Neural cell (in vitro differentiated cells): ENCODE results near the gene RALGPS1. TPM values are rescaled to one million over a fixed set of nuclear protein-coding genes. Genes with fewer than 3 reads are reported as not detected.

Experiments used
- H2AFZ ChIP-seq: fragments of 200-600, 300-800 bp; sonication (generic), shearing (Covaris generic); 2 replicates; pipeline ENCODE4 v1.6.0; 2014; ENCODE audit warnings: low read depth, mild to moderate bottlenecking, antibody characterized with exemption, low read length, moderate library complexity
- H3F3A ChIP-seq: fragments of 200-600 bp; shearing (Covaris generic); 2 replicates; pipeline ENCODE4 v1.6.1; 2016; ENCODE audit warnings: mild to moderate bottlenecking, moderate library complexity, mixed read lengths, antibody characterized with exemption, low read length; ENCODE audit not compliant: insufficient read depth, poor library complexity, severe bottlenecking
- H3K27ac ChIP-seq: fragments of 200-600, 300-800 bp; sonication (generic), shearing (Covaris generic); 2 replicates; pipeline ENCODE4 v1.5.1; 2014; ENCODE audit warnings: mild to moderate bottlenecking, low read length, moderate library complexity
- H3K27me3 ChIP-seq: fragments of 300-800, 200-600 bp; sonication (generic), shearing (Covaris generic); 2 replicates; pipeline ENCODE4 v1.6.0; 2014; ENCODE audit warnings: mild to moderate bottlenecking, low read depth, low read length, moderate library complexity; ENCODE audit not compliant: insufficient read depth
- H3K36me3 ChIP-seq: fragments of 300-800, 200-600 bp; sonication (generic), shearing (Covaris generic); 2 replicates; pipeline ENCODE4 v1.5.1; 2014; ENCODE audit warnings: mild to moderate bottlenecking, antibody characterized with exemption, low read length, moderate library complexity; ENCODE audit not compliant: insufficient read depth
- H3K4me2 ChIP-seq: fragments of 300-800, 200-600 bp; sonication (generic), shearing (Covaris generic); 2 replicates; pipeline ENCODE4 v1.6.0; 2014; ENCODE audit warnings: mild to moderate bottlenecking, low read length
- H3K4me3 ChIP-seq: fragments of 300-800, 200-600 bp; sonication (generic), shearing (Covaris generic); 2 replicates; pipeline ENCODE4 v1.5.1; 2014; ENCODE audit warnings: mild to moderate bottlenecking, low read length, moderate library complexity
- H3K79me2 ChIP-seq: fragments of 200-600 bp; shearing (Covaris generic); replicated peaks from 2 replicates; pipeline ENCODE4 v1.6.0; 2014; ENCODE audit warnings: mild to moderate bottlenecking, low read length, moderate library complexity; ENCODE audit not compliant: insufficient read depth
- H3K9ac ChIP-seq: fragments of 300-800, 200-600 bp; sonication (generic), shearing (Covaris generic); 2 replicates; pipeline ENCODE4 v1.6.1; 2016; ENCODE audit warnings: mild to moderate bottlenecking, low read length, mixed read lengths
- H3K9me2 ChIP-seq: fragments of 200-600 bp; shearing (Covaris generic); 2 replicates; pipeline ENCODE4 v1.6.1; 2016; ENCODE audit warnings: mild to moderate bottlenecking, low read length, mixed read lengths; ENCODE audit not compliant: insufficient read depth
- H3K9me3 ChIP-seq: fragments of 200-600, 300-800 bp; sonication (generic), shearing (Covaris generic); 2 replicates; pipeline ENCODE4 v1.6.1; 2016; ENCODE audit warnings: mild to moderate bottlenecking, mixed run types, low read length, moderate library complexity, mixed read lengths
- H4K20me1 ChIP-seq: fragments of 200-600 bp; shearing (Covaris generic); 2 replicates; pipeline ENCODE4 v1.6.1; 2016; ENCODE audit warnings: mild to moderate bottlenecking, mixed run types; ENCODE audit not compliant: insufficient read depth
- CTCF ChIP-seq: fragments of 450-650 bp; IDR thresholded peaks from 2 replicates; pipeline ENCODE4 v1.5.1; 2014; ENCODE audit warnings: antibody characterized with exemption, mild to moderate bottlenecking, moderate library complexity; ENCODE audit not compliant: poor library complexity, severe bottlenecking
- EP300 ChIP-seq: fragments of 450-650 bp; conservative IDR thresholded peaks from 2 replicates; pipeline ENCODE4 v1.6.1; 2014; ENCODE audit warnings: antibody characterized with exemption, mild to moderate bottlenecking, moderate library complexity; ENCODE audit not compliant: poor library complexity, severe bottlenecking
- EZH2 ChIP-seq: fragments of 200-600, 300-800 bp; shearing (Covaris generic), sonication (generic); IDR thresholded peaks from 2 replicates; pipeline ENCODE4 v1.6.1; 2014; ENCODE audit warnings: antibody characterized with exemption, low read length, borderline replicate concordance, mild to moderate bottlenecking; ENCODE audit not compliant: insufficient read depth, poor library complexity, severe bottlenecking
- MXI1 ChIP-seq: fragments of 450-650 bp; conservative IDR thresholded peaks from 2 replicates; pipeline ENCODE4 v1.6.1; 2014; ENCODE audit warnings: antibody characterized with exemption, mild to moderate bottlenecking; ENCODE audit not compliant: poor library complexity, severe bottlenecking
- POLR2AphosphoS5 ChIP-seq: IDR thresholded peaks from 2 replicates; pipeline ENCODE4 v1.6.1; 2012
- RAD21 ChIP-seq: fragments of 450-650 bp; conservative IDR thresholded peaks from 2 replicates; pipeline ENCODE4 v1.6.1; 2014; ENCODE audit warnings: antibody characterized with exemption, mild to moderate bottlenecking, moderate library complexity
- REST ChIP-seq: IDR thresholded peaks from 2 replicates; pipeline ENCODE4 v1.6.1; 2012; ENCODE audit warnings: borderline replicate concordance
- SMC3 ChIP-seq: fragments of 450-650 bp; conservative IDR thresholded peaks from 2 replicates; pipeline ENCODE4 v1.6.1; 2014; ENCODE audit warnings: antibody characterized with exemption, mild to moderate bottlenecking, moderate library complexity; ENCODE audit not compliant: poor library complexity
- TAF1 ChIP-seq: IDR thresholded peaks from 2 replicates; pipeline ENCODE4 v1.6.1; 2012; ENCODE audit warnings: low read depth
- polyA plus RNA-seq: library from polyadenylated mRNA; depleted of rRNA; stranded (reverse); fragments of >200 nt; gene quantifications from 2 replicates; pipeline ENCODE4 v1.2.3, GENCODE V29; 2014

RALGPS1 gene
- polyA plus RNA-seq, 1 donor from 2014 or later = 37.1 TPM

- no peaks in the 10 kb centered on the region for H3K79me2 ChIP-seq
- H2AFZ ChIP-seq = no peak overlapping the region
- H3K27me3 ChIP-seq = no peaks in the 10 kb centered on the region
- TF ChIP-seq EP300 (no peak), TAF1 (no peak), POLR2AphosphoS5 (no peak), CTCF (no peak), REST (no peak), MXI1 (no peak), EZH2 (no peak), RAD21 (no peak), SMC3 (no peak)
- no peaks in the 10 kb centered on the region for H3K36me3 ChIP-seq
- H4K20me1 ChIP-seq = no peaks in the 10 kb centered on the region
- no peak overlapping the region for H3K4me3 ChIP-seq
- no peak overlapping the region for H3K4me2 ChIP-seq
- H3K9me2 ChIP-seq = no peaks in the 10 kb centered on the region
- H3K9me3 ChIP-seq = no peaks in the 10 kb centered on the region
- H3F3A ChIP-seq = no peaks in the 10 kb centered on the region
- H3K27ac ChIP-seq = no peak overlapping the region
- no peak overlapping the region for H3K9ac ChIP-seq
Measured at GRCh38 chr9:127074561-127075548, 160.3 kb downstream of the RALGPS1 start.

GRCh38 chr9:127075624-127076372 is 161.2 kb downstream of the RALGPS1 start:
- H3F3A ChIP-seq = no peaks in the 10 kb centered on the region
- no peaks in the 10 kb centered on the region for H3K27me3 ChIP-seq
- no peaks in the 10 kb centered on the region for H3K9me2 ChIP-seq
- no peaks in the 10 kb centered on the region for H3K36me3 ChIP-seq
- H4K20me1 ChIP-seq = no peaks in the 10 kb centered on the region
- no peak overlapping the region for H3K4me2 ChIP-seq
- no peak overlapping the region for H3K9ac ChIP-seq
- H3K9me3 ChIP-seq = no peaks in the 10 kb centered on the region
- TF ChIP-seq SMC3 = no peak
- no peak for TF ChIP-seq RAD21
- TF ChIP-seq TAF1 = no peak
- TF ChIP-seq POLR2AphosphoS5 = no peak
- no peak for TF ChIP-seq REST
- TF ChIP-seq CTCF = no peak
- TF ChIP-seq EZH2 = no peak
- no peak for TF ChIP-seq MXI1
- TF ChIP-seq EP300 = no peak
- H3K27ac ChIP-seq = no peak overlapping the region
- H3K79me2 ChIP-seq = no peaks in the 10 kb centered on the region
- H3K4me3 ChIP-seq = no peak overlapping the region
- no peak overlapping the region for H2AFZ ChIP-seq
